ENCODE data around the gene DIP2C.

The DIP2C gene

GRCh38 chr10:317271-317769 is 372.1 kb downstream of the DIP2C start:
- TF ChIP-seq EZH2phosphoT487 (IDR thresholded peaks at IDR 0.05; ENCODE audit: borderline replicate concordance) = no peak
- TF ChIP-seq, protein P1, sequence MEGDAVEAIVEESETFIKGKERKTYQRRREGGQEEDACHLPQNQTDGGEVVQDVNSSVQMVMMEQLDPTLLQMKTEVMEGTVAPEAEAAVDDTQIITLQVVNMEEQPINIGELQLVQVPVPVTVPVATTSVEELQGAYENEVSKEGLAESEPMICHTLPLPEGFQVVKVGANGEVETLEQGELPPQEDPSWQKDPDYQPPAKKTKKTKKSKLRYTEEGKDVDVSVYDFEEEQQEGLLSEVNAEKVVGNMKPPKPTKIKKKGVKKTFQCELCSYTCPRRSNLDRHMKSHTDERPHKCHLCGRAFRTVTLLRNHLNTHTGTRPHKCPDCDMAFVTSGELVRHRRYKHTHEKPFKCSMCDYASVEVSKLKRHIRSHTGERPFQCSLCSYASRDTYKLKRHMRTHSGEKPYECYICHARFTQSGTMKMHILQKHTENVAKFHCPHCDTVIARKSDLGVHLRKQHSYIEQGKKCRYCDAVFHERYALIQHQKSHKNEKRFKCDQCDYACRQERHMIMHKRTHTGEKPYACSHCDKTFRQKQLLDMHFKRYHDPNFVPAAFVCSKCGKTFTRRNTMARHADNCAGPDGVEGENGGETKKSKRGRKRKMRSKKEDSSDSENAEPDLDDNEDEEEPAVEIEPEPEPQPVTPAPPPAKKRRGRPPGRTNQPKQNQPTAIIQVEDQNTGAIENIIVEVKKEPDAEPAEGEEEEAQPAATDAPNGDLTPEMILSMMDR (conservative IDR thresholded peaks at IDR 0.05; ENCODE audit: low read length) = no peak
- Histone ChIP-seq H3K4me2 (ENCODE audit: low read depth, low read length, poor library complexity, severe bottlenecking) (no peak overlapping the region), H3K79me2 (ENCODE audit: insufficient read depth, low read length) (no peaks in the 10 kb centered on the region), H3K36me3 (ENCODE audit: insufficient read depth, low read length) (no peaks in the 10 kb centered on the region), H3K9me3 (ENCODE audit: insufficient read depth, low read depth, low read length) (no peaks in the 10 kb centered on the region), H3K9me2 (replicated peaks; ENCODE audit: low read depth, low read length) (no peaks in the 10 kb centered on the region), H2AFZ (ENCODE audit: low read length) (no peak overlapping the region), H3K27me3 (ENCODE audit: insufficient read depth, low read length, poor library complexity, severe bottlenecking) (no peaks in the 10 kb centered on the region), H3F3A (ENCODE audit: low read depth) (no peaks in the 10 kb centered on the region), H4K20me1 (ENCODE audit: insufficient read depth, low read length, poor library complexity, severe bottlenecking) (no peaks in the 10 kb centered on the region), H3K4me1 (ENCODE audit: insufficient read depth, low read length, poor library complexity, severe bottlenecking) (peaks cover 24% of the 10 kb centered on the region), H3K9ac (ENCODE audit: low read depth, low read length, poor library complexity, severe bottlenecking) (no peak overlapping the region), H3K4me3 (ENCODE audit: low read length, poor library complexity, severe bottlenecking) (no peak overlapping the region)

GRCh38 chr10:316390-316789 is 373.1 kb downstream of the DIP2C start:
- Histone ChIP-seq H3K36me3 (ENCODE audit: insufficient read depth, low read length) (no peaks in the 10 kb centered on the region), H3K27me3 (ENCODE audit: insufficient read depth, low read length, poor library complexity, severe bottlenecking) (no peaks in the 10 kb centered on the region), H3K4me3 (ENCODE audit: low read length, poor library complexity, severe bottlenecking) (no peak overlapping the region), H3K9ac (ENCODE audit: low read depth, low read length, poor library complexity, severe bottlenecking) (no peak overlapping the region), H3K9me2 (replicated peaks; ENCODE audit: low read depth, low read length) (no peaks in the 10 kb centered on the region), H3K4me2 (ENCODE audit: low read depth, low read length, poor library complexity, severe bottlenecking) (no peak overlapping the region), H3F3A (ENCODE audit: low read depth) (no peaks in the 10 kb centered on the region), H4K20me1 (ENCODE audit: insufficient read depth, low read length, poor library complexity, severe bottlenecking) (no peaks in the 10 kb centered on the region), H3K9me3 (ENCODE audit: insufficient read depth, low read depth, low read length) (no peaks in the 10 kb centered on the region), H3K79me2 (ENCODE audit: insufficient read depth, low read length) (no peaks in the 10 kb centered on the region), H2AFZ (ENCODE audit: low read length) (no peak overlapping the region), H3K4me1 (ENCODE audit: insufficient read depth, low read length, poor library complexity, severe bottlenecking) (peaks cover 24% of the 10 kb centered on the region)
- no peak for TF ChIP-seq EZH2phosphoT487 (IDR thresholded peaks at IDR 0.05; ENCODE audit: borderline replicate concordance)
- TF ChIP-seq, protein P1 (conservative IDR thresholded peaks at IDR 0.05; ENCODE audit: low read length) = no peak

DNA sequence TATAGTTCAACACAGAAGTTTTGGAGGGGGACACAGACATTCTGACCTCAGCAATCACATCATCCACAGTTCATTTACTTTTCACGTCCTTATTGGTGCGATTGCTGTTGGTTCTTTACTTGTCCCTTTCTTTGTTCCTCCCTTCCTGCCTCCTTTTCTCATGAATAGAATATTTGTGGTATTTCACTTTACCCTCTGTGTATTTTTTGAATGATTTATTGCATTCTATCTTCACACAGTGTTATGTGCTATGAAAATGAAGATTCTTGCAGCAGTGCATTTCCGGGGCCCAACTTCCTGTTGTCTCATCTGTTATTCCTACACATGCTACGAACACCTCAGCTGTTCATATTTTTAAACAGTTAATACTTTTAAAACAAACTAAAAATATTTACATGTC is 374.6 kb downstream of the DIP2C start:
- Histone ChIP-seq H4K20me1 (ENCODE audit: insufficient read depth, low read length, poor library complexity, severe bottlenecking) (no peaks in the 10 kb centered on the region), H3K4me1 (ENCODE audit: insufficient read depth, low read length, poor library complexity, severe bottlenecking) (peaks cover 24% of the 10 kb centered on the region), H3K4me2 (ENCODE audit: low read depth, low read length, poor library complexity, severe bottlenecking) (peak overlapping the region; percentile 32), H3K36me3 (ENCODE audit: insufficient read depth, low read length) (no peaks in the 10 kb centered on the region), H3K9me2 (replicated peaks; ENCODE audit: low read depth, low read length) (no peaks in the 10 kb centered on the region), H3K27me3 (ENCODE audit: insufficient read depth, low read length, poor library complexity, severe bottlenecking) (no peaks in the 10 kb centered on the region), H3F3A (ENCODE audit: low read depth) (no peaks in the 10 kb centered on the region), H3K79me2 (ENCODE audit: insufficient read depth, low read length) (no peaks in the 10 kb centered on the region), H3K4me3 (ENCODE audit: low read length, poor library complexity, severe bottlenecking) (no peak overlapping the region), H3K9me3 (ENCODE audit: insufficient read depth, low read depth, low read length) (no peaks in the 10 kb centered on the region), H2AFZ (ENCODE audit: low read length) (no peak overlapping the region), H3K9ac (ENCODE audit: low read depth, low read length, poor library complexity, severe bottlenecking) (no peak overlapping the region)
- TF ChIP-seq, protein P1 (conservative IDR thresholded peaks at IDR 0.05; ENCODE audit: low read length) = no peak
- TF ChIP-seq EZH2phosphoT487 (IDR thresholded peaks at IDR 0.05; ENCODE audit: borderline replicate concordance) = no peak

Data from Loucy (cell line).